ENCODE results near the gene ZMYM4.
"Not testable (repeated sequence)": the region's sequence is repeated elsewhere in the genome, so short reads cannot be mapped to it uniquely, and the experiment has no call there.

ZMYM4 gene

GRCh38 chr1:35268282-35269200, at the start of gene ZMYM4:
Gene ZMYM4 (plus strand): TSS chr1:35268709. CDS start chr1:35269047, 338 bp downstream.
- DNase-seq: peak; percentile 84

DNA sequence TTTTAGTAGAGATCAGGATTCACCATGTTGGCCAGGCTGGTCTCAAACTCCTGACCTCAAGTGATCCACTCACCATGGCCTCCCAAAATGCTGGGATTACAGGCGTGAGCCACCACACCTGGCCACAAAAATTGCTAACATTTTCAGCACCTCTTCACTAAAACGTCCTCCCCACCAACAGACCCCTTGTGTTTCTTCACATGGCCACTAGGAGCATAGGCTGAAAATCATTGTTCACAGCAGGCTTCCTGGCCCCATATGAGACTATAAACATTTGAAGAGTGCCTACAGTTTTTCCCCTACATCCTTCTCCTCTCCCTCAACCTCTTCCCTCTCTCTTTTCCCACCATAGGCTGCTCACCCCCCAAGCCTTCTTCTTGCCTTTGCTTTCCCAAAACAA, 47.5 kb upstream of the ZMYM4 start:
- no peak for DNase-seq

DNA sequence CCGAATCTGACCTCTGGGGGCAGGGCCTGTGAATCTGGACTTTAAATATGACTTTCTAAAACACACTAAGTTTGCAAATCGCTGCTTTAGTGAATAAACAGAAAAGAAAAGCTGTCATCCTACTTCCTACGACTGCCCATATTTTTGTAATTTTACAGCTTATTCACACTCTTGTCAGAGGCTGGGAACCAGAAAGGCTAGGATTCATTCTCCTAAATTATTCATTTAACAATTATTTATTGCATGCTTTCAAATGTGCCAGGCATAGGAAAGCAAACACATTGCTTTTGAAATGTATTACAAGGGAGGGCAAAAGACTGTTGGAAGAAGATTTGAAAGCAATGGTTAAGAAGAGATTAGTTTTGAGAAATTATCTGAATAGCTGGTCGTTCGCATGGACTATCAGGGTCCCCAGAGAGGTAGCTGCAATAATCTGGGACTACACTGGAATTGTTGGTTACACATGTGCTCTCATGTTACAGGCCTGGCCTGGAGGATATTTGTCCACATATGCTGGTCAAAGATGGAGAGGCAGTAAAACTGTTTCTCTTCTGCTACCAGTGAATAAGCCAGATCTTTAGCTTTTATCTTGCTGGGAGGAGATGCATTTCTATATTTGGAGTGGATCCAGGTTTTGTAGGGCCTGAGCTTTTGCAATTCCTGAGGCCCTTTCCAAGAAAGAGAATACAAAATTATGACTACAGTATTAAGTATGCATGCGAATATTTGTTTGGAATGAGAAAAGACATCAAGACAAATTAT, 46.0 kb upstream of the ZMYM4 start:
- no peak for DNase-seq

- no peak for DNase-seq
Measured at GRCh38 chr1:35223084-35223630, 45.4 kb upstream of the ZMYM4 start.

GRCh38 chr1:35226546-35226945, 42.0 kb upstream of the ZMYM4 start:
- no peak for DNase-seq

DNA sequence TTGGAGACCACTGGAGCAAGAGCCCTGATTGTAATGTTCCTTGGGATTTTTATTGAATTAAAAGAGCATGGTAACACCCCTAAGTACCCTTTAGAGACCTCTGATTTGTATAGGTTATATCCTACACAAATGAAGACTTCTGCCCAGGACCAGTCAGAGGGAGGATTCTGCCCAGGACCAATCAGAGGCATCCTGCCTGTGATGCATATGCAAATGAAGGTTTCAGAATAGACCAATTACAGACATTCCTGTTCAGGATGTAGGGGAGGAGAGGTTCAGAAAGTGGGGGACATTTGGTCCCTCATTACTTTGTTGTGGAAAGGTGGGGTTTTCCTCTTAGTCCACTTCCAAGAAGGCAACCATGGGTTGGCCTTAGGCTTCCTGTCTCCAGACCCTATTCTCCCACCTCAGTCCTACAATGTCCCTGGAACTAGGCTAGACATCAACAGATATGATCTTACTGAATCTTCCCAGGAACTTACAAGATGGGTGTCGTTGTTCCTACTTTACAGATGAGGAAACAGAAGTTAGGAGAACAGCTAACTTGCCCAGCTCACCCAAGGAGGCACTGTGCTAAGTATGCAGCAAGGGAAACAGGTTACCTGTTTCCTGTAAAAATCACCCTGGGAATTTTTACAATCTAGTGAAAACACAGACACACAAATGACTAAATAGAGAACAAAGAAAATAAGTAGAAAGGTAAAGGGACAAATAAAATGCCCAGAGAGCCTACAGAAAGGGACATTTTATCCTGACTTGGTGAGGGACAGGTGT, 38.7 kb upstream of the ZMYM4 start:
- DNase-seq: no peak

DNA sequence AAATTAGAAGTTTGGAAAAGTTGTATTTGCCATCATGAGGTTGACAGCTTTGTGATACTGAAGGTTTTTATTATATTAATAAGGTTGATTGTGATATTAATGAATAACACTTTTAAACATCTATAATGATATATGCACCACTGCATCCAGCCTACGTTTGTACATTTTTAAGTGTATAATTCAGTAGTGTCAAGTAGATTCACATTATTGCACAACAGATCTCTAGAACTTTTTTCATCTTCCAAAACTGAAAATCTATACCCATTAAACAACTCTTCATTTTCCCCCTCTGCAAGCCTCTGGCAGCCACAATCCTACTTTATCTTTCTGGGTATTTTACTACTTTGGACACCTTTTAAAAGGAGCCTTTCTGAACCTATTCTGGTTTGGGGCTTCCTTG, 37.2 kb upstream of the ZMYM4 start:
- no peak for DNase-seq

DNA sequence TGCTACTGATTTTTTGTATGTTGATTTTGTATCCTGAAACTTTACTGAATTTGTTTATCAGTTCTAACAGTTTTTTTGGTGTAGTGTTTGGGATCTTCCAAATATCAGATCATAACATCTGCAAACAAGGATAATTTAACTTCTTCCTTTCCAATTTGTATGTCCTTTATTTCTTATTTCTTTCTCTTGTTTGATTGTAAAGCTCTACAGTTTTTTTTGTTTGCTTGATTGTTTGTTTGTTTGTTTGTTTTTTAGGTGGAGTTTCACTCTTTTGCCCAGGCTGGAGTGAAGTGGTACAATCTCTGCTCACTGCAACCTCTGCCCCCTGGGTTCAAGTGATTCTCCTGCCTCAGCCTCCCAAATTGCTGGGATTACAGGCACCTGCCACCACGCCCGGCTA, 31.7 kb upstream of the ZMYM4 start:
- not testable (repeated sequence) for DNase-seq

GRCh38 chr1:35243691-35244090, 24.8 kb upstream of the ZMYM4 start:
- DNase-seq: no peak

GRCh38 chr1:35247256-35247655, 21.3 kb upstream of the ZMYM4 start:
- no peak for DNase-seq

- DNase-seq: no peak
Measured at GRCh38 chr1:35253941-35254340, 14.6 kb upstream of the ZMYM4 start.

- no peak for DNase-seq
Measured at GRCh38 chr1:35255276-35255675, 13.2 kb upstream of the ZMYM4 start.

DNA sequence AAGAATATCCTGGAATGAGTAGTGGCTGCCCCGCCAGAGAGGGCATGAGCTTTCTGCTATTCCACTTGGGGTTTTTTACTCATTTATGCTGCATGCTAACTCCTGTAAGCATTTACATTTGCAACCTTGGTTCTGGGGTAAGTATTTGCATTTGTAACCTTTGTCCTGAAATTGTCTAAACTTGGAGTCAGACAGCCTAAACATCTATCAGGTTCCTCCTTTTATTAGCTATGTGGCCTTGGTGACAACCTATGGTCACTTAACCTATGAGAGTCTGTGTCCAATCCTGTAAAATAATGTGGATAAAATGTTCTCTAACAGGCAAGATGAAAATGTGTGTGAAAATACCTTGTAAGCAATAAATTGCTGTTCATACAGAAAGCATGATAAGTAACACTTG, 8.9 kb upstream of the ZMYM4 start:
- DNase-seq: no peak

DNA sequence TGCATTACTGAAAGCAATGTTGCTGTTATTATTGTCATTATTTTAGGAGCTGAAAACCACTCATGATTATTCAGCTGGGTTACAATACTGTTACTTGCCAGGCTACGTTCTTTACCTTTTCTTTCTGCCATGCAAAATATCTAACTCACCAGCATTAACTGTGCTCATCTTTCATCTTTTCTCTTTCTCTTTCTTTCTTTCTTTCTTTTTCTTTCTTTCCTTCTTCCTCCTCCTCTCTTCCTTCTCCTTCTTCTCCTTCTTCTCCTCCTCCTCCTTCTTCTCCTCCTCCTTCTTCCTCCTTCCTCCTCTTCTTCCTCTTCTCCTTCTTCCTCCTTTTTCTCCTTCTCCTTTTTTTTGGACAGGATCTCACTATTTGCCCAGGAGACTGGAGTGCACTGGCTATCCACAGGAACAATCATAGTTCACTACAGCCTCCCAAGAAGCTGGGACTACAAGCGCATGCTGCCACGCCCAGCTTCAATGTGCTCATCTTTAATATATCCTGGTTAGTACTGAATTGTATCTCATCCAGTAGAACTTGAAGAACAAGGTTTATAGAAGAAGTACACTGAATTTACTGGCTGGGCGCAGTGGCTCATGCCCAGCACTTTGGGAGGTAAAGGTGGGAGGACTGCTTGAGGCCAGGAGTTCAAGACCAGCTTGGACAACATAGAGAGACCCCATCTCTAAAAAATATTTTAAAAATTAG, 6.9 kb upstream of the ZMYM4 start:
- DNase-seq: no peak

DNA sequence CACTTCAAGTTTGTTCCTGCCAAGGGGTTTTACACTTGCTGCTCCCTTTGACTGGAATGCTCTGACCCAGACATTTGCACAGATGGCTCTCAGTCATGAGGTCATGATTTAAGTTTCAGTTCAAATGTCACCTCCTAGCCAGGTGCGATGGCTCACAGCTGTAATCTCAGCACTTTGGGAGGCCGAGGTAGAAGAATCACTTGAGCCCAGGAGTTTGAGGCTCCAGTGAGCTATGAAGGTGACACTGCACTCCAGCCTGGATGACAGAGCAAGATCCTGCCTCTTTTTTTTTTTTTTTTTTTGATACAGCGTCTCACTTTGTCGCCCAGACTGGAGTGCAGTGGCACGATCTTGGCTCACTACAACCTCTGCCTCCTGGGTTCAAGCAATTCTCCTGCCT, 4.5 kb upstream of the ZMYM4 start:
- no peak for DNase-seq

DNA sequence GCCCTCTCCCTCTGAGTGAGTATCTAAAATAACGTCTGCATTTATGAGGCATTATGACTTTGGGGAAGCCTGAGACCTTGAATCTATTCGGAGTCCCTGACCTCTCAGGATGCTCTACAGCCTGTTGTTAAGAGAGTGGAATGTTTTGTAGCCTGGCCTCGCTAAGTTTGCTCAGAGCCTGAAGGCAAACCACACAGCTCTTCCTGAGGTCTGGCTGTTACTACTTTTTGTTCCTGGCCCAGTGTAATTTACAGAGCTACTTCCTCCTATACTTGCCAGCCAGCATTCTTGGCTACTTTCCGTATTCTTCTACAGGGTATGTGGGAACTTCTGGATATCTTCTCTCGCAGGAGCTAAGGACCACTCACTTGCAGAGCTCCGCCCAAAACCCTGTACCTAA, 3.6 kb upstream of the ZMYM4 start:
- DNase-seq: no peak

GRCh38 chr1:35266306-35266705, 2.2 kb upstream of the ZMYM4 start:
- no peak for DNase-seq

DNA sequence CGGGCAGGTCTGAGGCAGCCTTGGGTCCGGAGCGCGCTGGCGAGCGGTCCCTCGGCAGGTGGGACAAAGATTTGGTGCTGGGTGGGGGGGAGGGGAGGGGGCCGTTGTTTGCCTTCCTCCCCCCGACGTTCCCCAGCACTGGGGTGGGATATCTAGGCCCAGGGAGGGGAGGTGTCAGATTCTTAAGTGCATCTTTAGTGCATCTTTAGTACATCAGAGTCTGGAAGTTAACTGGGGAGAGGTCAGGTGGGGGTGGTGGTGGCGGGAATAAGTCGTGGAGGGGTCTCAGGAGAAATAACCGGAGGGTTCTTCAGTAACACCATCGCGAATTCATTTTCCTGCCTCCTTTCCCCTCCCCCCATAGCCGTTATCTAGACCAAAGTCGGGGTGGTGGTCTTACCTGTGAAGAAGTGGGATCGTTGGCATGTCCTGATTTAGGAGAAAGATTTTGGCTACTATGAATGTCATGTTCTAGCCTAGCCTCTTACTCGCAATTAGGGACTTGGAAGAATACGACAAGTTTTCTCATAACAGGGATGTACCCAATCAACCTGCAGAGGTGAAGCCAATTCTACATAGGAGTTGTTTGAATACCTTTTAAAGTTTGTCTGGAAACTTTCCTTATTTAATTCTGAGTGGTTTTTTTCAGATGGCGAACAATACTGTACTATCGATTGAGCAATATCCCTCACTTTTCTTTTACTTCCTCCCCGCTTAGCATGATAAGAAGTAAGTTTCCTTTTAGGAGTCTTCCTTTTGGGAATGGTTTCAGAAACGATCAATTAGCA, 886 bp downstream of the ZMYM4 start:
- no peak for DNase-seq

DNA sequence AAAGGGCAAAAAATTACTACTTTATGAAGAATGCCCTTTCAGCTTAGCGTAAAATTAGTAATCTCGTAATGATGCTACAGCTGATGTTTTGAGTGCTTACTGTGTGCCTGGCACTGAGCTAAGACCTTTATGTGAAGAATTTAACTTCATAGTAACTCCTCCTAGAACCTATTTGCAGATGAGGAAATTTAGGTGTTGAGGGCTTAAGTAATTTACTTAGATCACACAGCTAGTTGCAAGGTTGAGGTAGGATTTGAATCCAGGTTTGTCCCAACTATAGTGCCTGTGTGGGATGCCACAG, 1.4 kb downstream of the ZMYM4 start:
- DNase-seq: no peak

DNA sequence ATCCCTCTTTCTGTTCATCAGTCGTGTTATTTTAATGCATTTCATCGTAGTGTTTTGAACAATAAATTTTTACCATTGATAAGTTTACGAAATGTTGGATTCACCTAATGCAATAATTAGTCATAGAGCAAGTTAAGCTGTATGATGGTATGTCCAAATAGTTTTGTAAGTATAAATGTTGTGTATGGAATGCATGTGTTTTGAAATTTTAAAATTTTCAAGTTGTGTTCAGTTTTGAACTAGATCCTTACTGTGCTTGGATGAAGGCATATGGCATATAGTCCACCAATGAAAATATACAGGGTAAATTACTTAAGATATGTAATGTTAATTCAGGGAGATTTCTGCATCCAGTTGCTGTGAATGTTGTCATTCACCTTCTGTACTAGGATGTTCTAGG, 2.3 kb downstream of the ZMYM4 start:
- no peak for DNase-seq

DNA sequence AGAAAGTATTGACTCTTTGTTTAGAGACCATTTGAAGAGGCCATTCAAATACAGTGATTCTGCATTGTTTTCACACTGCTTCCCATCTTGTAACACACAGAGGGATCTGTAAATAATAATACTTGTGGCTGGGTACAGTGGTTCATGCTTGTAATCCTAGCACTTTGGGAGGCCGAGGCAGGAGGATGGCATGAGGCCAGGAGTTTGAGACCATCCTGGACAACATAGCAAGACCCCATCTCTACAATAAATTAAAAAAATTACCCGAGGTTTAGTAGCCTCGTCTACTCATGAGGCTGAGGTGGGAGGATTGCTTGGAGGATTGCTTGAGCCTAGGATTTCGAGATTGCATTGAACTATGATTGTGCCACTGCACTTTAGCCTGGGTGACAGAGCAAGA, 5.7 kb downstream of the ZMYM4 start:
- no peak for DNase-seq
